Upper lobe of left lung (tissue), 4 donors: ENCODE results near the gene OPCML.

Experiments used
- CTCF ChIP-seq, 6 experiments: fragments of 450-650 bp in 4 of 6; fragments of 200-600 bp in 2 of 6; sonication (generic) in 2 of 6; IDR thresholded peaks; one replicate each; pipeline ENCODE4 v1.5.1; 2016 to 2019; ENCODE audit warnings: antibody characterized with exemption in 6 of 6
- POLR2A ChIP-seq, 4 donors: fragments of 450-650 bp; IDR thresholded peaks; one replicate each; pipeline ENCODE4 v1.5.1; 2016 to 2017; ENCODE audit warnings: antibody characterized with exemption in 4 of 4, mild to moderate bottlenecking in 2 of 4

GRCh38 chr11:132881622-132882021, 650.7 kb downstream of the OPCML start:
- no peak for TF ChIP-seq POLR2A (IDR thresholded peaks at IDR 0.05)
- TF ChIP-seq CTCF (IDR thresholded peaks at IDR 0.05): no peak
